Measurements from ENCODE around the gene VMP1. TPM values are rescaled to one million over a fixed set of nuclear protein-coding genes. Genes with fewer than 3 reads are reported as not detected.

The VMP1 gene
- polyA plus RNA-seq, 2 of the 4 experiments (the other 2 are of a cell fraction) = 395 to 726 TPM

GRCh38 chr17:59837308-59838051, 130.0 kb downstream of the VMP1 start (continued):
- TF ChIP-seq RNF2 (IDR thresholded peaks at IDR 0.05; ENCODE audit: borderline replicate concordance, low read depth) = no peak
- TF ChIP-seq HMGXB4 (CRISPR knock-in tag; IDR thresholded peaks at IDR 0.05; ENCODE audit: borderline replicate concordance) = peak; percentile 99; the same call in 1 of the 2 replicates
- peak; percentile 100 for TF ChIP-seq BCL3 (IDR thresholded peaks at IDR 0.05)

DNA sequence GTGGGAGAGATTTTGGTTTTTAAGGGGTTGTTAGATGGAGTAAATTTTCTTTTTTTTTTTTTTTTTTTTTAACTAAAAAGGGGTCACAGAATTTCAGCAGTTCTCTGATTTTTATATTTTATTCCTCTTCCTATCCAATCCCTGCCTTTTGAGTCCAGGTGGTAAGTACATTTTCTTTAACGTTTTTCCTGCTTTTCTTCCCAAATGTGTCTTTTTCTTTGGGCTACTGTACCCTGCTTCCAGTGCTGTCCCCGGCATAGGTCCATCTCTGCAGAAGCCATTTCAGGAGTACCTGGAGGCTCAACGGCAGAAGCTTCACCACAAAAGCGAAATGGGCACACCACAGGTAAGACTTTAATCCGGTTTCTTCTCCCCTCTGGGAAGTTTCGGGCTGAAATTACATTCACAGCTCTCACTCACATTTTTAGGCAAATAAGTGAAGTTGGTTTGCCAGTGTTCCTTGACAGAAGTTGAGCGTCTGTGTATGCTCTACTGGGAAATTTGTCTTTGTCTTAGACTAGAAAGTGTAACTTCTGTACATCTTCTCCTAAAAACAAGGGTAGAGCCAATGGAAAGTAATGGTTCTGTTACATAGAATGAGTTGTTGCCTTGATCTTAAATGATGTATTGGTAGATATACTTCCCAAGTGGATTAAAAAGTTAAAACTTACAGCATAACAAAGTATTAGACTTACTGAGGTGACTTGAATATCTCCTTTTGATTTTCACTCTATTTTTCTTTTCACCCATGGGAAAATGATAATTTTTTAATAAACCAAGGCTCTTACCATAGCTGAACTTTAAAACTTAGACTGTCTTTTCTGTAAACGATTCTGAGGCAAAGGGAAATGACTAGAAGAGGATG, 130.8 kb downstream of the VMP1 start:
- under 1% methylated on average over 8 of the region's 8 CpGs for WGBS (ENCODE audit: missing lambda C conversion rate)
- FAIRE-seq (no peak), DNase-seq (ENCODE audit: low read depth in 1 of 2, low spot score in 1 of 2) (peak in 1 of 2 experiments; percentile 83), ATAC-seq (peak in 1 of 2 experiments; percentile 7; a peak in 3 of 6 replicates)
- CTCF ChIA-PET = interaction anchor here (0.7 to 12.7 kb wide), 7 partner anchors 9 to 88 kb away, joined by 3 to 244 read pairs (median 5); no protein-coding TSS in a partner anchor
- Histone ChIP-seq H3K9me3 (no peaks in the 10 kb centered on the region), H3K27ac (peak overlapping the region; percentile 91 to 96), H3K4me3 (peak overlapping the region; percentile 57), H3K4me1 (peaks cover 22% of the 10 kb centered on the region), H3K4me2 (peak overlapping the region; percentile 76; the same call in 2 of the 3 replicates)
- POLR2A ChIA-PET = interaction anchor here (0.6 to 13.6 kb wide), 26 partner anchors 8 to 131 kb away, joined by 3 to 610 read pairs (median 8); partner anchors contain the start of genes PTRH2, RNFT1 and VMP1
- TF ChIP-seq TFCP2L1 (CRISPR knock-in tag; IDR thresholded peaks at IDR 0.05) (no peak; the same call in none of the 2 replicates), CHD2 (IDR thresholded peaks at IDR 0.05; ENCODE audit: low read length, partially characterized antibody) (no peak), HOXB13 (CRISPR knock-in tag; IDR thresholded peaks at IDR 0.05; ENCODE audit: low read depth) (0 out of 2 replicates have a peak, but pooled peaks have one; percentile 82), PBX3 (IDR thresholded peaks at IDR 0.05) (peak; percentile 46; the same call in 1 of the 2 replicates), ESRRA (IDR thresholded peaks at IDR 0.05; ENCODE audit: borderline replicate concordance, low read length) (no peak), NR3C1 (IDR thresholded peaks at IDR 0.05) (no peak), PHF8 (IDR thresholded peaks at IDR 0.05; ENCODE audit: borderline replicate concordance, low read depth) (no peak), SMC3 (IDR thresholded peaks at IDR 0.05) (peak; percentile 6; the same call in 1 of the 3 replicates), NPAS2 (CRISPR knock-in tag; IDR thresholded peaks at IDR 0.05; ENCODE audit: borderline replicate concordance) (no peak), CHD4 (IDR thresholded peaks at IDR 0.05; ENCODE audit: borderline replicate concordance) (no peak), E2F6 (IDR thresholded peaks at IDR 0.05; ENCODE audit: borderline replicate concordance, low read depth) (no peak), POLR2A (IDR thresholded peaks at IDR 0.05; ENCODE audit: low read length) (peak; percentile 47), MYC (IDR thresholded peaks at IDR 0.05; ENCODE audit: borderline replicate concordance, low read length) (no peak), EHF (CRISPR knock-in tag; IDR thresholded peaks at IDR 0.05) (peak; percentile 93), ZC3H11A (IDR thresholded peaks at IDR 0.05) (no peak), HOXA7 (CRISPR knock-in tag; IDR thresholded peaks at IDR 0.05) (peak; percentile 99), CBX8 (IDR thresholded peaks at IDR 0.05) (no peak)
- TF ChIP-seq, protein P1, sequence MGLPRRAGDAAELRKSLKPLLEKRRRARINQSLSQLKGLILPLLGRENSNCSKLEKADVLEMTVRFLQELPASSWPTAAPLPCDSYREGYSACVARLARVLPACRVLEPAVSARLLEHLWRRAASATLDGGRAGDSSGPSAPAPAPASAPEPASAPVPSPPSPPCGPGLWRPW (IDR thresholded peaks at IDR 0.05) = no peak
- TF ChIP-seq, protein P2, sequence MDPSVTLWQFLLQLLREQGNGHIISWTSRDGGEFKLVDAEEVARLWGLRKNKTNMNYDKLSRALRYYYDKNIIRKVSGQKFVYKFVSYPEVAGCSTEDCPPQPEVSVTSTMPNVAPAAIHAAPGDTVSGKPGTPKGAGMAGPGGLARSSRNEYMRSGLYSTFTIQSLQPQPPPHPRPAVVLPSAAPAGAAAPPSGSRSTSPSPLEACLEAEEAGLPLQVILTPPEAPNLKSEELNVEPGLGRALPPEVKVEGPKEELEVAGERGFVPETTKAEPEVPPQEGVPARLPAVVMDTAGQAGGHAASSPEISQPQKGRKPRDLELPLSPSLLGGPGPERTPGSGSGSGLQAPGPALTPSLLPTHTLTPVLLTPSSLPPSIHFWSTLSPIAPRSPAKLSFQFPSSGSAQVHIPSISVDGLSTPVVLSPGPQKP (IDR thresholded peaks at IDR 0.05; ENCODE audit: low read depth, low read length) = no peak
- TF ChIP-seq, protein P3, sequence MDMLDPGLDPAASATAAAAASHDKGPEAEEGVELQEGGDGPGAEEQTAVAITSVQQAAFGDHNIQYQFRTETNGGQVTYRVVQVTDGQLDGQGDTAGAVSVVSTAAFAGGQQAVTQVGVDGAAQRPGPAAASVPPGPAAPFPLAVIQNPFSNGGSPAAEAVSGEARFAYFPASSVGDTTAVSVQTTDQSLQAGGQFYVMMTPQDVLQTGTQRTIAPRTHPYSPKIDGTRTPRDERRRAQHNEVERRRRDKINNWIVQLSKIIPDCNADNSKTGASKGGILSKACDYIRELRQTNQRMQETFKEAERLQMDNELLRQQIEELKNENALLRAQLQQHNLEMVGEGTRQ (IDR thresholded peaks at IDR 0.05) = no peak
- TF ChIP-seq, protein P4, sequence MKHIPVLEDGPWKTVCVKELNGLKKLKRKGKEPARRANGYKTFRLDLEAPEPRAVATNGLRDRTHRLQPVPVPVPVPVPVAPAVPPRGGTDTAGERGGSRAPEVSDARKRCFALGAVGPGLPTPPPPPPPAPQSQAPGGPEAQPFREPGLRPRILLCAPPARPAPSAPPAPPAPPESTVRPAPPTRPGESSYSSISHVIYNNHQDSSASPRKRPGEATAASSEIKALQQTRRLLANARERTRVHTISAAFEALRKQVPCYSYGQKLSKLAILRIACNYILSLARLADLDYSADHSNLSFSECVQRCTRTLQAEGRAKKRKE (CRISPR knock-in tag; IDR thresholded peaks at IDR 0.05; ENCODE audit: low read depth) = peak; percentile 52
